ENCODE data around the gene FGD6. TPM values are rescaled to one million over a fixed set of nuclear protein-coding genes. Genes with fewer than 3 reads are reported as not detected.

Gene FGD6
- total RNA-seq, 2 experiments from 2014 or later, result 1.5 TPM

- ChIA-PET CTCF (no interaction called here), POLR2A (no interaction called here)
- peaks cover 47% of the 10 kb centered on the region for H3K36me3 ChIP-seq (ENCODE audit: insufficient read depth, low read length)
- no peaks in the 10 kb centered on the region for H3K9me3 ChIP-seq (ENCODE audit: control insufficient read depth in 1 of 2, insufficient read depth in 1 of 2, low read length in 2 of 2)
- Mint-ChIP-seq H3K4me3 (no peak overlapping the region), H3K9me3 (no peaks in the 10 kb centered on the region), H3K4me1 (ENCODE audit: low read depth) (peaks cover 2% of the 10 kb centered on the region), H3K27ac (no peak overlapping the region), H3K27me3 (no peaks in the 10 kb centered on the region), H3K36me3 (ENCODE audit: low read depth) (peaks cover 68% of the 10 kb centered on the region)
- H3K27ac ChIP-seq (ENCODE audit: low read depth in 1 of 2, low read length in 2 of 2), result no peak overlapping the region
- intact Hi-C loops (cut with DNase I, micrococcal nuclease), result no loop called here
- no peak for TF ChIP-seq CTCF (IDR thresholded peaks at IDR 0.05)
- no peaks in the 10 kb centered on the region for H3K4me1 ChIP-seq (ENCODE audit: insufficient read depth, low read length)
- ATAC-seq (ENCODE audit: poor library complexity) (no peak), DNase-seq (no peak)
- H3K4me3 ChIP-seq (ENCODE audit: low read length), result no peak overlapping the region
- H3K27me3 ChIP-seq (ENCODE audit: control insufficient read depth in 1 of 2, insufficient read depth in 2 of 2, low read length in 2 of 2), result no peaks in the 10 kb centered on the region
These were observed 36.1 kb upstream of the FGD6 start for GRCh38 chr12:95253386-95253785.

GRCh38 chr12:95248604-95249360 lies 31.5 kb upstream of the FGD6 start:
- H3K4me1 ChIP-seq (ENCODE audit: insufficient read depth, low read length), result no peaks in the 10 kb centered on the region
- no peaks in the 10 kb centered on the region for H3K9me3 ChIP-seq (ENCODE audit: control insufficient read depth in 1 of 2, insufficient read depth in 1 of 2, low read length in 2 of 2)
- Mint-ChIP-seq H3K4me3 (no peak overlapping the region), H3K9me3 (no peaks in the 10 kb centered on the region), H3K27ac (no peak overlapping the region), H3K36me3 (ENCODE audit: low read depth) (peaks cover 36% of the 10 kb centered on the region), H3K4me1 (ENCODE audit: low read depth) (peaks cover 29% of the 10 kb centered on the region), H3K27me3 (no peaks in the 10 kb centered on the region)
- CTCF ChIA-PET, result no interaction called here
- POLR2A ChIA-PET, result no interaction called here
- TF ChIP-seq CTCF (IDR thresholded peaks at IDR 0.05), result no peak
- H3K27ac ChIP-seq (ENCODE audit: low read depth in 1 of 2, low read length in 2 of 2), result no peak overlapping the region
- ATAC-seq (ENCODE audit: poor library complexity), result no peak
- peaks cover 21% of the 10 kb centered on the region for H3K36me3 ChIP-seq (ENCODE audit: insufficient read depth, low read length)
- no peaks in the 10 kb centered on the region for H3K27me3 ChIP-seq (ENCODE audit: control insufficient read depth in 1 of 2, insufficient read depth in 2 of 2, low read length in 2 of 2)
- DNase-seq, result no peak
- intact Hi-C loops (cut with DNase I, micrococcal nuclease), result no loop called here
- H3K4me3 ChIP-seq (ENCODE audit: low read length), result no peak overlapping the region

- intact Hi-C loops (cut with DNase I, micrococcal nuclease), result no loop called here
- H3K36me3 ChIP-seq (ENCODE audit: insufficient read depth, low read length), result peaks cover 21% of the 10 kb centered on the region
- TF ChIP-seq CTCF (IDR thresholded peaks at IDR 0.05), result no peak
- no peak overlapping the region for H3K4me3 Mint-ChIP-seq
- H3K27me3 ChIP-seq (ENCODE audit: control insufficient read depth in 1 of 2, insufficient read depth in 2 of 2, low read length in 2 of 2), result no peaks in the 10 kb centered on the region
- no peak overlapping the region for H3K27ac ChIP-seq (ENCODE audit: low read depth in 1 of 2, low read length in 2 of 2)
- no peak overlapping the region for H3K4me3 ChIP-seq (ENCODE audit: low read length)
- H3K9me3 ChIP-seq (ENCODE audit: control insufficient read depth in 1 of 2, insufficient read depth in 1 of 2, low read length in 2 of 2), result no peaks in the 10 kb centered on the region
- ChIA-PET POLR2A (no interaction called here), CTCF (interaction anchor here (1.9 kb wide), 1 partner anchor 31 kb away, joined by 4 read pairs; the partner anchor contains the start of genes FGD6 and VEZT)
- peaks cover 29% of the 10 kb centered on the region for H3K4me1 Mint-ChIP-seq (ENCODE audit: low read depth)
- H3K27me3 Mint-ChIP-seq, result no peaks in the 10 kb centered on the region
- no peaks in the 10 kb centered on the region for H3K4me1 ChIP-seq (ENCODE audit: insufficient read depth, low read length)
- DNase-seq (no peak), ATAC-seq (ENCODE audit: poor library complexity) (no peak)
- peaks cover 36% of the 10 kb centered on the region for H3K36me3 Mint-ChIP-seq (ENCODE audit: low read depth)
- H3K27ac Mint-ChIP-seq, result no peak overlapping the region
- no peaks in the 10 kb centered on the region for H3K9me3 Mint-ChIP-seq
These were observed 30.8 kb upstream of the FGD6 start for GRCh38 chr12:95248095-95248494.
